Caco-2 (cell line): ENCODE measurements around the gene KLK3. TPM values are rescaled to one million over a fixed set of nuclear protein-coding genes. Genes with fewer than 3 reads are reported as not detected.

ENCODE experiments used
- BruUV-seq: library from RNA; stranded (reverse); fragments of 400-500 nt; replicated peaks from 2 replicates; lab custom pipeline; 2021; lab: Mats Ljungman, UMichigan
- CTCF ChIA-PET: fragments of 300-600 bp; sonication (Branson Sonifier 250); formaldehyde crosslinking; loops from one replicate; lab custom pipeline; 2022; ENCODE audit warnings: antibody characterized with exemption; lab: Charles Lee
- POLR2A ChIA-PET: fragments of 300-600 bp; sonication (Branson Sonifier 250); formaldehyde crosslinking; loops from one replicate; lab custom pipeline; 2022; ENCODE audit warnings: antibody characterized with exemption; lab: Charles Lee
- DNase-seq, 2 experiments: peaks; one replicate each; pipeline versions ENCODE4 v3.0.0 to v3.0.0-alpha.2; 2020 to 2022
- H3K27me3 ChIP-seq: replicated peaks from 2 replicates; pipeline ENCODE4 v1.6.0; 2011; ENCODE audit warnings: low read length; ENCODE audit not compliant: control insufficient read depth, insufficient read depth
- H3K36me3 ChIP-seq: 2 replicates; pipeline ENCODE4 v1.5.1; 2011; ENCODE audit warnings: low read length; ENCODE audit not compliant: control insufficient read depth, insufficient read depth
- H3K4me1 ChIP-seq: fragments of 250-450 bp; sonication (Bioruptor Pico); 2 replicates; pipeline ENCODE4 v1.5.1; 2020; ENCODE audit warnings: mild to moderate bottlenecking
- H3K4me3 ChIP-seq: 2 replicates; pipeline ENCODE4 v1.5.1; 2011; ENCODE audit warnings: low read depth, mild to moderate bottlenecking, control low read depth, low read length
- H3K9me3 ChIP-seq: fragments of 250-450 bp; sonication (Bioruptor Pico); 2 replicates; pipeline ENCODE4 v1.5.1; 2020; ENCODE audit warnings: mild to moderate bottlenecking, moderate library complexity
- H3K27ac Mint-ChIP-seq: one replicate; pipeline ENCODE4 v1.8.0; 2022; ENCODE audit warnings: mixed read lengths; ENCODE audit not compliant: unreplicated experiment
- H3K27me3 Mint-ChIP-seq: one replicate; pipeline ENCODE4 v1.8.0; 2022; ENCODE audit warnings: mixed read lengths; ENCODE audit not compliant: insufficient read depth, unreplicated experiment
- H3K36me3 Mint-ChIP-seq: one replicate; pipeline ENCODE4 v1.8.0; 2022; ENCODE audit warnings: mild to moderate bottlenecking, mixed read lengths; ENCODE audit not compliant: insufficient read depth, unreplicated experiment
- H3K4me1 Mint-ChIP-seq: one replicate; pipeline ENCODE4 v1.8.0; 2022; ENCODE audit warnings: low read depth, mixed read lengths; ENCODE audit not compliant: unreplicated experiment
- H3K4me3 Mint-ChIP-seq: one replicate; pipeline ENCODE4 v1.8.0; 2022; ENCODE audit warnings: mild to moderate bottlenecking, moderate library complexity, mixed read lengths; ENCODE audit not compliant: unreplicated experiment
- H3K9me3 Mint-ChIP-seq: one replicate; pipeline ENCODE4 v1.8.0; 2022; ENCODE audit warnings: mixed read lengths; ENCODE audit not compliant: unreplicated experiment
- CTCF ChIP-seq, 2 experiments: fragments of 200-600 bp in 1 of 2; IDR thresholded peaks; 1 replicate in 1 of 2; 2 replicates in 1 of 2; pipeline versions ENCODE4 v1.5.1 to v1.8.0; 2011 to 2022; ENCODE audit warnings: antibody characterized with exemption in 1 of 2, control low read depth in 1 of 2, inconsistent platforms in 1 of 2, low read depth in 1 of 2, low read length in 1 of 2, mild to moderate bottlenecking in 1 of 2, moderate library complexity in 1 of 2; ENCODE audit not compliant: insufficient read depth in 1 of 2, severe bottlenecking in 1 of 2, unreplicated experiment in 1 of 2
- intact Hi-C: fragments of 100-400 bp; cut with micrococcal nuclease; formaldehyde crosslinking; loops from one replicate; pipeline ENCODE4 v1.10.0; 2022; ENCODE audit not compliant: unreplicated experiment
- total RNA-seq: library from RNA; stranded (reverse); gene quantifications from 2 replicates; pipeline ENCODE4 v1.2.3, GENCODE V29; 2022

The KLK3 gene
- total RNA-seq, 1 experiment from 2014 or later, result not detected

- no peak for DNase-seq
- TF ChIP-seq CTCF (IDR thresholded peaks at IDR 0.05; ENCODE audit: insufficient read depth in 1 of 2, low read depth in 1 of 2, low read length in 1 of 2, severe bottlenecking in 1 of 2, unreplicated experiment in 1 of 2), result no peak
- H3K36me3 ChIP-seq, result no peaks in the 10 kb centered on the region; the same call in 1 of the 2 replicates
- peaks cover 9% of the 10 kb centered on the region for H3K27me3 Mint-ChIP-seq
- CTCF ChIA-PET, result no interaction called here
- intact Hi-C loops, result no loop called here
- H3K27ac Mint-ChIP-seq, result no peak overlapping the region
- H3K36me3 Mint-ChIP-seq, result peaks cover 5% of the 10 kb centered on the region
- peaks cover 23% of the 10 kb centered on the region for H3K9me3 Mint-ChIP-seq
- POLR2A ChIA-PET, result no interaction called here
- H3K4me1 Mint-ChIP-seq, result no peaks in the 10 kb centered on the region
- no peaks in the 10 kb centered on the region for H3K9me3 ChIP-seq
- H3K4me1 ChIP-seq, result no peaks in the 10 kb centered on the region
- no TSS peak for BruUV-seq
- no peak overlapping the region for H3K4me3 Mint-ChIP-seq
- 0 out of 2 replicates have a peak, but pooled peaks cover 2% of the 10 kb centered on the region for H3K27me3 ChIP-seq
- no peak overlapping the region for H3K4me3 ChIP-seq
Measured at GRCh38 chr19:50812474-50812873, 42.2 kb upstream of the KLK3 start.

GRCh38 chr19:50814883-50815282 lies 39.8 kb upstream of the KLK3 start:
- ChIA-PET CTCF (no interaction called here), POLR2A (no interaction called here)
- no TSS peak for BruUV-seq
- Histone ChIP-seq H3K4me3 (no peak overlapping the region), H3K9me3 (no peaks in the 10 kb centered on the region), H3K4me1 (no peaks in the 10 kb centered on the region), H3K27me3 (peaks cover 2% of the 10 kb centered on the region; the same call in 1 of the 2 replicates), H3K36me3 (no peaks in the 10 kb centered on the region; the same call in 1 of the 2 replicates)
- H3K36me3 Mint-ChIP-seq, result peaks cover 5% of the 10 kb centered on the region
- peaks cover 18% of the 10 kb centered on the region for H3K9me3 Mint-ChIP-seq
- no peak for TF ChIP-seq CTCF (IDR thresholded peaks at IDR 0.05; ENCODE audit: insufficient read depth in 1 of 2, low read depth in 1 of 2, low read length in 1 of 2, severe bottlenecking in 1 of 2, unreplicated experiment in 1 of 2)
- H3K27me3 Mint-ChIP-seq, result peaks cover 14% of the 10 kb centered on the region
- H3K4me3 Mint-ChIP-seq, result no peak overlapping the region
- no peak for DNase-seq
- no peak overlapping the region for H3K27ac Mint-ChIP-seq
- intact Hi-C loops, result no loop called here
- H3K4me1 Mint-ChIP-seq, result no peaks in the 10 kb centered on the region

- DNase-seq, result no peak
- Histone ChIP-seq H3K36me3 (no peaks in the 10 kb centered on the region; the same call in 1 of the 2 replicates), H3K4me3 (no peak overlapping the region), H3K4me1 (no peaks in the 10 kb centered on the region), H3K27me3 (peaks cover 2% of the 10 kb centered on the region; the same call in 1 of the 2 replicates), H3K9me3 (no peaks in the 10 kb centered on the region)
- intact Hi-C loops, result no loop called here
- H3K9me3 Mint-ChIP-seq, result peaks cover 12% of the 10 kb centered on the region
- no TSS peak for BruUV-seq
- TF ChIP-seq CTCF (IDR thresholded peaks at IDR 0.05; ENCODE audit: insufficient read depth in 1 of 2, low read depth in 1 of 2, low read length in 1 of 2, severe bottlenecking in 1 of 2, unreplicated experiment in 1 of 2), result no peak
- H3K36me3 Mint-ChIP-seq, result peaks cover 5% of the 10 kb centered on the region
- POLR2A ChIA-PET, result no interaction called here
- CTCF ChIA-PET, result no interaction called here
- H3K27me3 Mint-ChIP-seq, result peaks cover 15% of the 10 kb centered on the region
- no peak overlapping the region for H3K27ac Mint-ChIP-seq
- peaks cover 4% of the 10 kb centered on the region for H3K4me1 Mint-ChIP-seq
- no peak overlapping the region for H3K4me3 Mint-ChIP-seq
Measured at GRCh38 chr19:50815439-50815838, 39.3 kb upstream of the KLK3 start.
